Measurements from ENCODE around the gene RAB23. TPM values are rescaled to one million over a fixed set of nuclear protein-coding genes. Genes with fewer than 3 reads are reported as not detected.

Gene RAB23
- total RNA-seq, 1 experiment from 2014 or later: 18.1 TPM

GRCh38 chr6:57180596-57180995, 41.5 kb downstream of the RAB23 start:
- DNase-seq: no peak
- peaks cover 9 to 31% (median 15%) of the 10 kb centered on the region in 3 experiments; a peak in 6 of 7 replicates for H3K36me3 Mint-ChIP-seq (ENCODE audit: insufficient read depth in 1 of 3, low read depth in 3 of 3)
- no peak for TF ChIP-seq CTCF (conservative IDR thresholded peaks at IDR 0.05)
- no peaks in the 10 kb centered on the region for H3K27me3 Mint-ChIP-seq (ENCODE audit: low read depth)
- no peaks in the 10 kb centered on the region for H3K9me3 ChIP-seq (ENCODE audit: control insufficient read depth, low read depth, low read length)
- H3K27ac ChIP-seq (ENCODE audit: insufficient read length, low read depth, low read length): no peak overlapping the region
- H3K4me2 ChIP-seq (ENCODE audit: insufficient read depth, insufficient read length, low read length): no peak overlapping the region
- WGBS (ENCODE audit: extremely low coverage, insufficient read length, low lambda C conversion rate): no CpG with 5 or more reads among the region's 3 CpGs
- H4K5ac ChIP-seq (ENCODE audit: insufficient read length, low read depth, low read length): no peak overlapping the region
- no peaks in the 10 kb centered on the region for H4K20me1 ChIP-seq (ENCODE audit: control insufficient read depth, insufficient read depth, insufficient read length)
- no peak overlapping the region for H3K56ac ChIP-seq (ENCODE audit: insufficient read length, low read depth, low read length)
- H3K23ac ChIP-seq (ENCODE audit: insufficient read length, low read depth, low read length): no peak overlapping the region
- no peaks in the 10 kb centered on the region for H3K23me2 ChIP-seq (ENCODE audit: insufficient read length, low read depth, low read length, poor library complexity, severe bottlenecking)
- no peak overlapping the region for H2BK5ac ChIP-seq (ENCODE audit: insufficient read length, low read length)
- H4K8ac ChIP-seq (replicated peaks; ENCODE audit: insufficient read length, low read depth, low read length): no peak overlapping the region
- H3K4me1 Mint-ChIP-seq: peaks cover 8 to 9% of the 10 kb centered on the region in 2 experiments
- no peak overlapping the region for H4K91ac ChIP-seq (ENCODE audit: insufficient read length, low read depth, low read length)
- H2BK120ac ChIP-seq (ENCODE audit: low read depth, low read length, poor library complexity, severe bottlenecking): no peak overlapping the region
- no peak overlapping the region for H3K14ac ChIP-seq (ENCODE audit: insufficient read depth, low read length)
- peaks cover 11% of the 10 kb centered on the region; the same call in 1 of the 2 replicates for H3K79me2 ChIP-seq (ENCODE audit: insufficient read depth, low read length)
- no peaks in the 10 kb centered on the region for H3K27me3 ChIP-seq (ENCODE audit: insufficient read depth, low read length)
- no peaks in the 10 kb centered on the region for H3K9me3 Mint-ChIP-seq
- no peak overlapping the region for H2BK20ac ChIP-seq (ENCODE audit: low read depth, low read length, poor library complexity, severe bottlenecking)
- H3T11ph ChIP-seq (ENCODE audit: low read length): no peak overlapping the region
- no peaks in the 10 kb centered on the region for H3K4me1 ChIP-seq (ENCODE audit: insufficient read depth, low read length)
- no peak overlapping the region for H3K4ac ChIP-seq (ENCODE audit: low read depth, low read length)
- H3K9ac ChIP-seq (ENCODE audit: extremely low read depth, insufficient read length, low read length): no peak overlapping the region
- no peak overlapping the region for H2AK5ac ChIP-seq (ENCODE audit: insufficient read length, low read length)
- H3K18ac ChIP-seq (ENCODE audit: insufficient read length, low read depth, low read length): no peak overlapping the region
- H2BK12ac ChIP-seq (ENCODE audit: insufficient read length, low read depth, low read length): no peak overlapping the region
- no peak overlapping the region for H3K4me3 Mint-ChIP-seq
- no peak overlapping the region for H2AFZ ChIP-seq (ENCODE audit: low read length)
- no peak overlapping the region for H3K27ac Mint-ChIP-seq
- H3K79me1 ChIP-seq (ENCODE audit: insufficient read depth, low read depth, low read length, poor library complexity, severe bottlenecking): no peaks in the 10 kb centered on the region
- no peak overlapping the region for H2BK15ac ChIP-seq (ENCODE audit: low read depth, low read length)
